ENCODE data around the gene SERAC1. TPM values are rescaled to one million over a fixed set of nuclear protein-coding genes. Genes with fewer than 3 reads are reported as not detected.

SERAC1 gene
- polyA plus RNA-seq, 1 donor (not counting 4 experiments of a cell fraction or from before 2014, with no cell fraction given), result 10.1 TPM

GRCh38 chr6:158194487-158195280 is 26.6 kb upstream of the SERAC1 start:
- FAIRE-seq (no peak), DNase-seq (ENCODE audit: low read depth, low spot score) (no peak)
- H3K9ac ChIP-seq (ENCODE audit: control insufficient read depth, extremely low read depth, insufficient read depth, low read length), result no peak overlapping the region
- no peak overlapping the region for H3K27ac ChIP-seq (ENCODE audit: control insufficient read depth, insufficient read depth, low read length)
- TF ChIP-seq EZH2 (IDR thresholded peaks at IDR 0.05; ENCODE audit: low read length) (no peak), CTCF (optimal IDR thresholded peaks at IDR 0.05 in 1 of 3, IDR thresholded peaks at IDR 0.05 in 1 of 3, conservative IDR thresholded peaks at IDR 0.05 in 1 of 3; ENCODE audit: extremely low read depth in 1 of 3, insufficient read depth in 2 of 3, low read length in 3 of 3) (no peak)
- H4K20me1 ChIP-seq (ENCODE audit: control insufficient read depth, extremely low read depth, insufficient read depth, low read length), result no peaks in the 10 kb centered on the region
- no peak overlapping the region for H2AFZ ChIP-seq (ENCODE audit: control insufficient read depth, low read length)
- dilution Hi-C loops (cut with MboI; ENCODE audit: extremely low pct_ligation_motif_present, low sequenced_read_pairs), result no loop called here
- no peaks in the 10 kb centered on the region for H3K79me2 ChIP-seq (ENCODE audit: control insufficient read depth, insufficient read depth, low read length)
- no peak overlapping the region for H3K4me3 ChIP-seq (ENCODE audit: control insufficient read depth in 2 of 3, extremely low read depth in 1 of 3, insufficient read depth in 2 of 3, low read depth in 1 of 3, low read length in 3 of 3)
- no peaks in the 10 kb centered on the region for H3K4me1 ChIP-seq (ENCODE audit: control insufficient read depth, extremely low read depth, insufficient read depth, low read length)
- H3K4me2 ChIP-seq (ENCODE audit: control insufficient read depth, extremely low read depth, insufficient read depth, low read depth, low read length), result no peak overlapping the region
- H3K9me3 ChIP-seq (ENCODE audit: control insufficient read depth, low read depth, low read length), result no peaks in the 10 kb centered on the region
- H3K27me3 ChIP-seq (ENCODE audit: control insufficient read depth, extremely low read depth, insufficient read depth, low read length), result no peaks in the 10 kb centered on the region
- peaks cover 4 to 5% of the 10 kb centered on the region in 2 experiments for H3K36me3 ChIP-seq (ENCODE audit: control insufficient read depth in 2 of 2, extremely low read depth in 1 of 2, insufficient read depth in 2 of 2, low read length in 2 of 2)
- no peaks in the 10 kb centered on the region for H3K9me1 ChIP-seq (ENCODE audit: control insufficient read depth, extremely low read depth, insufficient read depth, low read length)

- Histone ChIP-seq H3K79me2 (ENCODE audit: control insufficient read depth, insufficient read depth, low read length) (no peaks in the 10 kb centered on the region), H3K9me1 (ENCODE audit: control insufficient read depth, extremely low read depth, insufficient read depth, low read length) (no peaks in the 10 kb centered on the region), H4K20me1 (ENCODE audit: control insufficient read depth, extremely low read depth, insufficient read depth, low read length) (no peaks in the 10 kb centered on the region), H3K27me3 (ENCODE audit: control insufficient read depth, extremely low read depth, insufficient read depth, low read length) (no peaks in the 10 kb centered on the region), H2AFZ (ENCODE audit: control insufficient read depth, low read length) (no peak overlapping the region), H3K27ac (ENCODE audit: control insufficient read depth, insufficient read depth, low read length) (no peak overlapping the region), H3K9me3 (ENCODE audit: control insufficient read depth, low read depth, low read length) (no peaks in the 10 kb centered on the region), H3K36me3 (ENCODE audit: control insufficient read depth in 2 of 2, extremely low read depth in 1 of 2, insufficient read depth in 2 of 2, low read length in 2 of 2) (peaks cover 7 to 11% of the 10 kb centered on the region in 2 experiments), H3K4me2 (ENCODE audit: control insufficient read depth, extremely low read depth, insufficient read depth, low read depth, low read length) (no peak overlapping the region), H3K4me1 (ENCODE audit: control insufficient read depth, extremely low read depth, insufficient read depth, low read length) (peaks cover under 1% of the 10 kb centered on the region), H3K4me3 (ENCODE audit: control insufficient read depth in 2 of 3, extremely low read depth in 1 of 3, insufficient read depth in 2 of 3, low read depth in 1 of 3, low read length in 3 of 3) (no peak overlapping the region), H3K9ac (ENCODE audit: control insufficient read depth, extremely low read depth, insufficient read depth, low read length) (no peak overlapping the region)
- FAIRE-seq, result no peak
- dilution Hi-C loops (cut with MboI; ENCODE audit: extremely low pct_ligation_motif_present, low sequenced_read_pairs), result no loop called here
- TF ChIP-seq CTCF (optimal IDR thresholded peaks at IDR 0.05 in 1 of 3, IDR thresholded peaks at IDR 0.05 in 1 of 3, conservative IDR thresholded peaks at IDR 0.05 in 1 of 3; ENCODE audit: extremely low read depth in 1 of 3, insufficient read depth in 2 of 3, low read length in 3 of 3) (no peak), EZH2 (IDR thresholded peaks at IDR 0.05; ENCODE audit: low read length) (no peak)
- no peak for DNase-seq (ENCODE audit: low read depth, low spot score)
Observed at GRCh38 chr6:158191761-158192160, 23.7 kb upstream of the SERAC1 start.
